Stimulated activated CD4-positive, alpha-beta T cell treated with anti-CD3 and anti-CD28 coated beads, TNF-alpha, amount 100 ng/mL, for 48 hours (primary cell): ENCODE measurements around the gene NBAS.
"Not testable (repeated sequence)": the region's sequence is repeated elsewhere in the genome, so short reads cannot be mapped to it uniquely, and the experiment has no call there.

ENCODE experiments used
- DNase-seq, 3 donors: peaks; one replicate each; pipeline ENCODE4 v3.0.0-alpha.2; 2020; ENCODE audit warnings: low read depth in 3 of 3

NBAS gene

GRCh38 chr2:15559379-15560139 is 1.6 kb downstream of the NBAS start:
- no peak for DNase-seq

GRCh38 chr2:15557887-15558311 is 3.2 kb downstream of the NBAS start:
- no peak for DNase-seq

GRCh38 chr2:15556311-15556930 is 4.7 kb downstream of the NBAS start:
- DNase-seq = no peak

- no peak for DNase-seq
Measured at GRCh38 chr2:15555760-15556193, 5.4 kb downstream of the NBAS start.

GRCh38 chr2:15554525-15555218 is 6.5 kb downstream of the NBAS start:
- no peak for DNase-seq

GRCh38 chr2:15553951-15554350 is 7.2 kb downstream of the NBAS start:
- no peak for DNase-seq

GRCh38 chr2:15553519-15553918 is 7.6 kb downstream of the NBAS start:
- DNase-seq = no peak

- no peak for DNase-seq
Measured at GRCh38 chr2:15548974-15549373, 12.2 kb downstream of the NBAS start.

- no peak for DNase-seq
Measured at GRCh38 chr2:15547115-15547876, 13.8 kb downstream of the NBAS start.

- DNase-seq = no peak
Measured at GRCh38 chr2:15546297-15547098, 14.6 kb downstream of the NBAS start.

- DNase-seq = no peak
Measured at GRCh38 chr2:15544227-15544626, 16.9 kb downstream of the NBAS start.

- DNase-seq = no peak
Measured at GRCh38 chr2:15543541-15543940, 17.6 kb downstream of the NBAS start.

GRCh38 chr2:15543053-15543452 is 18.1 kb downstream of the NBAS start:
- no peak for DNase-seq

GRCh38 chr2:15542269-15542668 is 18.9 kb downstream of the NBAS start:
- DNase-seq = not testable (repeated sequence)

GRCh38 chr2:15540523-15540922 is 20.6 kb downstream of the NBAS start:
- not testable (repeated sequence) for DNase-seq

GRCh38 chr2:15539999-15540398 is 21.1 kb downstream of the NBAS start:
- no peak for DNase-seq

- no peak for DNase-seq
Measured at GRCh38 chr2:15538792-15539191, 22.3 kb downstream of the NBAS start.

- no peak for DNase-seq
Measured at GRCh38 chr2:15533860-15534480, 27.2 kb downstream of the NBAS start.

- no peak for DNase-seq
Measured at GRCh38 chr2:15532996-15533395, 28.1 kb downstream of the NBAS start.

- DNase-seq = no peak
Measured at GRCh38 chr2:15531095-15531854, 29.9 kb downstream of the NBAS start.
